HG02840 (cell line): ENCODE measurements around the gene RHBDL3.

Experiments
- ATAC-seq: cut with Tn5 transposase; IDR thresholded peaks from one replicate; pipeline ENCODE4 v1.9.1; 2021; ENCODE audit warnings: mild to moderate bottlenecking, moderate library complexity, moderate number of reproducible peaks; ENCODE audit not compliant: unreplicated experiment, low FRiP score

RHBDL3 gene

DNA sequence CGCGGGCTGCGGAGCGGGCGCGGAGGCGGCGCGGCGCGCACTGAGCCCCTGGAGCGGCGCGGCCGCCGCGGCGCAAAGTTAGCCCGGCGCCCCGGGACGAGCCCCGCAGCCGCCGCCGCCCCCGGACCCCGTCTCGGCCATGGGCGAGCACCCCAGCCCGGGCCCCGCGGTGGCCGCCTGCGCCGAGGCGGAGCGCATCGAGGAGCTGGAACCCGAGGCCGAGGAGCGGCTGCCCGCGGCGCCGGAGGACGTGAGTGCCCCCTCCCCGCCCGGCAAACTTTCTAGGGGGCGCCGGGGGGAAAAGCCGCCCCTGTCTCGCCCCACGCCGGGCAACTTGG lies 388 bp downstream of the RHBDL3 start:
- no peak for ATAC-seq

DNA sequence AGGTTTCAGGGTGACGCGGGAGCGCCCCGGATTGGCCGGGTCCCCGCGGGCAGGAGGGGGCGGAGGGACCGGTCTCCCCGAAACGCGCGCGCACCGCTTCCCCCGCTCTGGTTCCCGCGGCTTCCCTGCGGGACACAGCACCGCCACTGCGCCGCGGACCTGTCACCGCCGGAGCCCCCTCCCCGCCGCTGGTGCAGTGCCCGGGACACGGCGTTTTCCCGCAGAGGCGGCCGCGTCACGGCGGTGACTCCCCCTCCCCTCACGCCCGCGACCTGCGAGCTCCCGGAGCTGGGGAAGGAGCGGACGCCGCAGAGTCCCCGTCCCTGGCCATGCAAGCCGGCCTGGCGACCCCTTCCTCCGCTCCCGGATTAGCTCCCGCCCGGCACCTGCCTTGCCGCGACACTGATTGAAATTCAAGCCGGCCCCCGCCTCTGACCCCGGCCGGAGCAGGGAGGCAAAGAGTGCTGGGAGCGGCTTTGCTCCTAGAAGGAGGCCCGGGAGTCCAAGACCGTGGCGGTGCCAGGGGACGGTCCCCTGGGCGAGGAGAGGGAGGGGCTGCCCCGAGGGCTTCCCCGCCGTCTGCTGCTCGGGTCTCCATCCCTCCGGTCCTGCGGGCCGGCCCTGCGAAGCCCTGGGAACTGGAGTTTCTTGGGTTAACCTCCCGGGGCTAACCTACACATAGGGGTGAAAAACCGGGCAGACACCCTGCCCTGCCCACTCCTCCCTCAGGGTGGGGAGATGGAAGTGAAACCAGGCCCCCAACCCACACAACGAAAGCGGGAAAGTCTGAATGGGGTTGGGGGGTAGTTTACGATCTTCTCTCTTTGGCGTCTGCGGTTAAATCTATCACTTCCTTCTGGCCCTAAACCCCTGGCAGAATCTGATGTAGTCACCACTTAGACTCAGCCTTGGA lies 1.0 kb downstream of the RHBDL3 start:
- no peak for ATAC-seq

DNA sequence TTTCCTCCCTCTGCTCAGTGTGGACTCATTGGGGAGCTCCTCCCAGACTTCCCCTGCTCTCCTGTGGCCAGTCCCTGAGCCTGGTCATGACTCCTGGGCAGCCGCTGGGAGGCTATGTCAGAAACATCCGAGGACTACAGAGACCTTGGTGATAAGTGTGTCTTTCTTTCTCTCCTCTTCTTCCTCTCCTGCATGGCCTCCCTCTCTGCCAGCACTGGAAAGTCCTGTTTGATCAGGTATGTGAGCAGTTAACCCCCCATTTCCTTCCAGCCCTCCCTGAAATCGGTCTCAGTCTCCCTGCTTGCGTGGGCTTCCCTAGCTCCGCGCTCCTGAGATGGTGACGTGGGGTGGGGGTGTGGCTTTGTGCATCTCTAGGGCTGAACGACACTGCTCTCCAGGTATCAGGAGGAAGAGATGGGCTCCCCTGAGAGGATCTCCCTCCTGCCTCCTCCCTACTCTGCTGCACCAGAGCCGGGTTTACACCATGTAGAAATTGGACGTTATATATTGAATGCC lies 2.1 kb downstream of the RHBDL3 start:
- no peak for ATAC-seq

DNA sequence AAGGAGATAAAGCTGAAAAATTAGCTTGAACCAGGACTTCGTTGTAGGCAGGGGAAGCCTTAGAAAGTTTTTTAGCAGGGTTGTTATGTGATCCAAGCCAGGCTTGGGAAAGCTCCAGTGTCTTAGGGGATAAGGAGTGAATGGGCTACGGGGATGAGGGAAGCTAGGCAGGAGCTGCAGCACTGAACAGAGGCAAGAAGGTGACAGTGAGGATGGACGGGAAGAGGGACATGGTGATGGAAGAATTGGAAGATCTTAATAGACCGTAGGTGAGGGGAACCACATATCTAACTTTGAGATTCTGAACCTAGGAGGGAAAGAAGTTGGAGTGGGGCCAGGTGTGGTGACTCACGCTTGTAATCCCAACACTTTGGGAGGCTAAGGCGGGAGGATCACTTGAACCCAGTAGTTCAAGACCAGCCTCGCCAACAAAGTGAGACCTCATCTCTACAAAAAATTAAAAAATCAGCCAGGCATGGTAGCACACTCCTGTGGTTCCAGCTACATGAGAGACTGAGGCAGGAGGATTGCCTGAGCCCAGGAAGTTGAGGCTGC lies 3.2 kb downstream of the RHBDL3 start:
- ATAC-seq: no peak

DNA sequence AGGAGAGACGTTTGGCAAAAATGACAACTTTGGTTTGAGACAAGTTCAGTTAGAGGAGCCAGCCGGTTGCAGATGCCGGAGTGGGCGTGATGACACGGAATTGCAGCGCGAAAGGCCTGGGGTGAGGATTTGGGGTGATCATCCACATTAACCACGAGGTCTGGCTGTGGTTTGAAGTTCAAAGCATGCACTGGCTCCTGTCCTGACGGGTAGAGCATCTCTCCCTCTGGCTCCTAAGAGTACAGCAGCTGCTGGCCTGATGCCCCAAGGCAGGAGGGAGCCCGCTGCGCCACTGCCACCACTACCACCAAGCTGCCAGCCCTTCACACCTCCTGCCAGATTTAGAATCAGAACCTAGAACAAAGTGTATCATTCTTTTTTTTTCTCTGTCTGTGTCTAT lies 3.7 kb downstream of the RHBDL3 start:
- no peak for ATAC-seq

DNA sequence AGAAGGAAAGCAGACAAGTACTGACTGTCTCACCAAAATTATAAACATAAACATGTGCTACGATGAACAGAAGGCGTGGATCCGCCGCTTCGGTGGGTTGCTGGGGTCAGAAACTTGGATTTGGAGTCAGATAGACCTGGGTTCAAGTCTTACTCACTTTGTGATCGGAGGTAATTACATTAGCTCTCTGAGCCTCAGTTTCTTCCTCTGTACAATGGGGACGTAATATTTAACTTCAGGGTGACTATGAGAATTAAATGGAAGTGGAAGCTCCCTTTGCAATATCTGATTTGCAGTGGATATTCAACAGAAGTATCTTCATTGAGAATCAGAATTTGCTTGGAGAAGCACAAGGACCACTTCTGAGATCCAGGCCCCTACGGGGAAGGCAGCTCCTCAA lies 6.2 kb downstream of the RHBDL3 start:
- ATAC-seq: no peak

DNA sequence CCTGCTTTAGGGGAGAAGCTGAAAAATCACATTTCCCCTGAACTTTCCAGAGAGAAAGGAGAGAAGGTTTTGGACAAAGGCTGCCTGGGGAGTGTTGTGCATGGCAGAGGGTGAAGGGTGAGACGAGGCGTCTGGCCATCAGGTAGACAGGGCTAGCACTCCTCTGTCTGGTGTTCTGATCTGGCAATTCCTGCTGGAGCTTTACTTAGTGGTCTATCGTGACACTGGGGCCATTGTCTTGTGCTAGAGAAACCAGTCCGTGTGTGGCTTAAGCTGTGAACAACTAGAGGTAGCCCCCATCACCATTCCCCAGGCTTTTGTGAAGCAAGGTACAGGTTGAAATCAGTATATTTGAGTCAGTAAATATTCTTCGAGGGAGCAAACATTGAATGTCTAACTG lies 8.5 kb downstream of the RHBDL3 start:
- no peak for ATAC-seq

DNA sequence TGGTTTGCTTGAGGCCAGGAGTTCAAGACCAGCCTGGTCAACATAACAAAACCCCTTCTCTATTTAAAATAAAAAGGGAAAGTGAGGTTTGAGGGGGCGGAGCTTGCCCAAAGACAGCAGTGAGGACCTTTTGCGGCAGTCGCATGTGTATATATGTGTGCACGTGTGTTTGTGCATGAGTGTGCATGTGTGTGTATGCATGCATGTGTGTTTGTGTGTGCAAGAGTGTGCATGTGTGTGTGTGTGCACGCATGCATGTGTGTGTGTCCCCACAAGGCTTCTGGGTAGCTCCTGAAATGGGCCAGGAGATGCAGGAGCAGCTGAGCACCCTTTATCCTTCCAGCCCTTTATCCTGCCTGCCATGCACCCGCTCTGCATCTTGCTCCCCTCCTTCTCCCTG lies 9.0 kb downstream of the RHBDL3 start:
- ATAC-seq: no peak

DNA sequence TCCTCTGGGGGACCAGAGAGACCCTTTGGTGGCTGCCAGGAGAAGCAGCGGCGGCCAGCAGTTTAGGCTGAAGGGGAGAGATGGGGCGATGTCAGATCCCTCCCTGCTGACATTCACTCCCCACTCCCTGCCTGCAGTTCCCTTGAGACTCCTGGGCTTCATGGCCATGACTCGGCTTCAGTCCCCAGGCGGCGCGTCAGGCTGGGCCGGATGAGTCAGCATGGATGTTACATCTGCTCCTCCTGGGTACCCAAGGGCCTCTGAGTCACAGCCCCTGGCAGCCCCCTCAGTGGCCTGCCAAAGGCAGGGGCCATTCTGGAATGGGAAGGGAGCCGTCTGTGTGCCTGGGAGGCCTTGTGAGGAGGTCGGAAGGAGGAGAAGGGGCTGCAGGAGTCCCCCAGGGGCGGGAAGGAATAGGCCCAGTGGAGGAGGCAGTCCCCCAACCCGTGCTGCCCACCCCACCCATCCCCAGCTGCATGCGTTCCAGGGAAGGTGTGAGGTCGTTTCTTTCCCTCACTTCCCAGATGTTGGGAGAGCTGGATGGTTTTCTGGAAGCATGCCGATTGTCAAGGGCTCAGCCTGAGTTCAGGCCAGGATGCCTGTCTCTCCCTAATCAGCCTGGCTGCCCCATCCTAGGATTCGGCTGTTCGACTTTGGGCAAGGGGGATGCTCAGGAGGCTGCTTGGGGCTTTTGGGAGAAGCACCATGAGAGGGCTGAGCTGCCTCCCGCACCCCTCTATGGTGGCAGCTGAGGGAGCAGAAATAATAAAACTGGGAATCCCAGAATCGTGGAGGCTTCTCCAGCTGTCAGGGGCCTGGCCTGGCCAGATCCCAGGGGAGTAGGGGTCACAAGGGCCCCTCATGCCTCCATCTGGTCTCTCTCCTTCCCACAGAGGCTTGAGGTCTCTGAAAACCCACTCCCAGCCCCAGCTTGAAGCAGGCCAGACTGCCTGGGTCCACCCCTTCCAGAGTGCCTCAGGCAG lies 9.7 kb downstream of the RHBDL3 start:
- ATAC-seq: no peak

DNA sequence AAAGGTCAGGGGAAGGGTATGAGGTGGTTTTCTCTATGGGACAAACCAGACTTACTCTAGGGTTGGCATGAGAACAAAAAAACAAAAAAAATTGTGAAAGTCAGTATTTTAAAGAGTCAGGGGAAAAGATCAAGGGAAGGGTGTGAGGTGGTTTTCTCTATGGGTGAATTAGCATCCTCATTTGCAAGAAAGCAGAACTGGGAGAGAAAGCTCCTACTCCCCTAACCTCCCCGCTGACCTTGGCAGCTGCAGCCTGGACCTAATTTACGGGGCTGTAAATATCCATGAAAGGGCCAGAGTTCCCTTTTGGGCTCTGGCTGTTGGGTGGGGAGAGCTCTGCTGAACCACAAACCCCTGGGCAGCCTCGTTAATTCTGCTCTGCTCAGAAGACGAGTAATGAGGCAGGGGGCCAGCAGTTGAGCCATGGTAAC lies 10.6 kb downstream of the RHBDL3 start:
- no peak for ATAC-seq

DNA sequence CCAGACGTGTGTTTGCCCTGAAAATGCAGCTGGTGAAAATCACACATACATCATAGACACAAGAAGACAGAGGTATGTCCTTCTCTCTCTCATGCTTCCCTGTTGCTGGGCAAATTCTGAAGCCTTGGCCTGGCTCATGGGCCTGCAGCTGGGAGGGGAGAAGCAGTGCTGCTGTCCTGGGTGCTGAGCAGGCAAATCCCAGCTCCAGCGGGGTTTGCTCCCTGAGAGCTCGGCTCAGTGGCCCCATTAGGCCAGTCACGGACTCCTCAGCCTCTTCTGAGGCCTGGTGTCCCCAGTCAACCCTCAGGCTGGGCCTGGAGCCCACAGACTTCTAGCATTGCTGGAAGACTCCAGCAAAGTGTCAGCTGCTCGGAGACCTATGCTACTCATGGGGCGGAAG lies 11.7 kb downstream of the RHBDL3 start:
- ATAC-seq: no peak

DNA sequence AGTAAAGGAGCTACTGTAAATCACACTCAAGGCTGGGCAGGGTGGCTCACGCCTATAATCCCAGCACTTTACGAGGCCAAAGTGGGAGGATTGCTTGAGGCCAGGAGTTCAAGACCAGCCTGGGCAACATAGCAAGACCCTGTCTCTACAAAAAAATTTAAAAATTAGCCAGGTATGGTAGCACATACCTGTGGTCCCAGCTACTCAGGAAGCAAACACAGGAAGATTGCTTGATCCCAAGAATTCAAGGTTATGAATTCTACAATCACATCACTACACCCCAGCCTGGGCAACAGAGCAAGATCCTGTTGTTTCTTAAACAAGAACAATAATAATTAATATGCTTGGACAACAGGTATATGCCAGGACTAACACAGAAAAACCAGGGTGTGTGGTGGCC lies 13.2 kb downstream of the RHBDL3 start:
- ATAC-seq: no peak

DNA sequence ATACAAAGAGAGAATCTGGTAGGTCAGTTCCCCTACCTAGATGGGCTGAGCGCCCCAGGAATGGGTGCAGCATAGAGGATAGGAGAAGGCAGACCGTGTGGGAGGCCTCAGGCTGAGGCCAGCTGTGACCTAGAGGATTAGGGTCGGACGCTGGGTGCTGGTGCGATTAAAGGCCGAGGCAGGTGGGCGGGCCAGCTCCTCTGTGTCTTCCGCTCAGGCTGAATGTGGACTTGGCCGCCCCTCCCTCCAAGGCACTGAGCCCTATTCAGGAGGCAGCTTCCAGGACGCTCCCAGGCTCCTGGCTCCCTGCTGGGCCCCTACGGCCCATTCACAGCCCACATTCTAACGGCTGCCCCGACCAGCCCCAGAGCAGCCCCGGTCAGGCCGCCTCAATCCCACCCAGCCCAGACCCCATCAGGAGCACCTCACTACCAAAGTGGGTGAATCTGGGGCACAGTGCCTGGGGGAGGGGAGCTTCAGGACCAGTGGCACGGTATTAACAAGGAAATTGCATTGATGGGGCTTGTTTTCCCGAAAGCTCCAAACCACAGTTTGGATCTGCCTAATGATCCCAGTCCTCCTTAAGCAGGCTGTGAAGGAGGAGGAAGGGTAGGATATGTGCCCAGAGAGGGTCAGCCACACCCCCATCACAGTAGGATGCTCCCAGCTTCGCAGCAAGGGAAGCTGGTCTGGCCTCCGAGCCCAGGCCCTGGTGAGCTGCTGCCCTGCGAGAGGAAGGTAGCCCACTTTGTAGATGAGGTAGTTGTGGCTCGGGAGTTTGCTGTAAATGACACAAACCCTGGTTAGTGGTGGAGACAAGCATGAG lies 14.5 kb downstream of the RHBDL3 start:
- no peak for ATAC-seq

DNA sequence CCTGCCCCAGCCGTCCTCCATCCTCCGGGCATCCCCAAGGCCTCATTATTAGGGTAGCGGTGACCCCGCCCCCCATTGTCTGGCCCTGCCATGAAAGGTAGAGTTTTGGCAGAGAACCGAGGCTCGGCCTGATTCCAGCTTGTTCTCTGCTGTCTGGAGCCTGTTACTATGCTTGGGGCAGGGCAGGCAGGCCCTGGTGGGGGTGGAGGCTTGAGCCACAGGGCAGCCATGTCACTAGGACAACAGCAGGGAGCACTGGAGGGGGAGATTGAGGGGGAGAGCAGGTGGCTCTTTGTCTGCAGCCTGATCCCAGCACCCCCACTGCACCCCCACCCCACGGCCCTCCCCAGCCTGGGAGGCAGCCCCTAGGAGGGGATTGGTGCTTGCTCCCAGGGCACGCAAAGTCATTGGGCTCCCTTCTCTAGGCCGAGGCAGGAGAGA lies 15.4 kb downstream of the RHBDL3 start:
- no peak for ATAC-seq

DNA sequence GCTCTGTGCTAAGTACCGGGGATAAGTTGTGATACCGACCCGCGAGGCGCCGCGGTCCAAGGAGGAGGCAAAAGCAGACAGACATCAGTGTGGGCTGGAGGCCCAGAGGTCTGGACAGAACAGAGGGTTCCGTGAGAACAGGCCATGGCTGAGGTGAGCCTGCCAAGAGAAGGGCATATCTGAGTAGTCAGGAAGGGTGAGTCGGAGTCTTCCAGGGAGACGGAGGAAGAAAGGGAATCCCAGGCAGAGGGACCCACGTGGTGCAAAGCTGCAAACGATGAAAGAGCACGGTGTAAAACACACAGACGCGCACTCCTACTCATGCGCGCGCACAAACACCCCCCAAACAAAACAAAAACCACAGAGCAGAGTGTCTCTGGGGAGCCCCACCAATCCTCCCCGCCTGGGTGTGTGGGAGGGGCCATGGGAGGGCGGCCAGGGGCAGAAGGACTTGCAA lies 18.1 kb downstream of the RHBDL3 start:
- no peak for ATAC-seq

DNA sequence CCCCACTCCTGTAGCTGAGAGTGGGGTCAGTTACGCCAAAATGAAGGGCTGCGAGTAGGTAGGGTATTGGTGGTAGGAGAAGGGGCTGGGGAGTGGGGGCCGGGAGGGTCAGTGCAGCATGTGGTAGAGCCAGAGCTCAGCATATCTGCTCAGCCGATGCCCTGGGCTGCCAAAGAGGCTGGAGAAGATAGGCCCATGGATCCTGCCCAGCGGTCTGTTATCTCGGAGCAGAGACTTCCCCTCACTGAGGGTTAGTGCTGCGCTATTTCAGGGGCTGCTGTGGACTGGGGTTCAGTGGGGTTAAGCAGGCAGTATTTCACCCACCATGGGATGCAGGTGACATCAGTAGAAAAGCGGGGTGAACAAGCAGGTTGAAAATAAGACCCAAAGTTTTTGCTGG lies 19.7 kb downstream of the RHBDL3 start:
- no peak for ATAC-seq

DNA sequence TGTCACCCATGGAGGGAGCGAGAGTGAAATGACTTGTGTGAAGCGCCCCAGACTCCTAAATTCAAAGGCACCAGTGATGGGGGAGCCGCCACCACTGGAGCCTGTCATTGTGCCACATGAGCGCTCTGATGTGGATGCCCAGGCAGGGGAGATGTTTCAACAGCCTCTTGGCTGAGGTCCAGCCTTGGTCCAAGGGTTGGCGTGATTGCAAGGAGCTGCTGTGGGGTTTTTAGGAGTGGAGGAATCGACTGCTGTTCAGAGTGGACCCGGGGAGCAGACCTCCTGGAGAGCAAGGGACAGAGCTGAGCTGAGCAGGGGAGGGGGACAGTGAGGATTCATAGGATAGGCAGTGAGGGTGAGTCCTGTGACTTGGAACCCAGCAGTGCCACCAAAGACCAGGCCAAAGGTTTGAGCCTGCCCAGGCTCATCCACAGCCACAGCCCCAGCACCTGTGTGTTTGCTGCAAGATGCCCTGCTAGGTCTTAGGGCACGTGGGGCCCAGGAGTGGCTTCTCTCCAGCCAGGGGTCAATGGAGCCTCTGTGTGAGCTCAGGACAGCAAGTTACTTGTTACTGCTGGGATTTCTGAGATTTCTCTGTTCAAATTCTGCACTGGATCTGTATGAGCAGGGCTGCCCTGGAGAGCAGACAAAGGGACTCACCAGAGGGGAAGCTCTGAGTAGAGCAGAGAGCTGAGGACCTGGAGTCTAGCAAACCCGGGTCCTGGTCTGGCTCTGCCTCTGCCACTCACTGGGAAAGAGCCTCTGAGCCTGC lies 20.3 kb downstream of the RHBDL3 start:
- ATAC-seq: no peak

DNA sequence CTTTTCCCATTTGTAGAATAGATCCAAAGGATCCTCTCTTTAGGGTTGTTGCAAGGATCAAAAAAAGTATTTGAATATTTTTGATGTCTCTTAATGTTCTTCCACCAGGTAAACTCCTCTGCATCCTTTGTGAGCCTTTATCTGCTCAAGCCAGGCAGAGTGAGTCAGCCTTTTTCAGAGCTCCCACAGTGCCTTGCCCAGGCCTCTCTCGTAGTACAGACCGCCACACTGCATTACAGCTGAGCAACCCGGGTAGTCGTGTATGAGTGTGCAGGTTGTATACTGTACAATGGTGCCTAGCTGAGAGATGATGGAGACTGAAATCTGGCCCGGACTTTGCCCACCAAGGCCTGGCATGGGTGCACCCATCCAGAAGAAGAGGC lies 20.9 kb downstream of the RHBDL3 start:
- no peak for ATAC-seq

DNA sequence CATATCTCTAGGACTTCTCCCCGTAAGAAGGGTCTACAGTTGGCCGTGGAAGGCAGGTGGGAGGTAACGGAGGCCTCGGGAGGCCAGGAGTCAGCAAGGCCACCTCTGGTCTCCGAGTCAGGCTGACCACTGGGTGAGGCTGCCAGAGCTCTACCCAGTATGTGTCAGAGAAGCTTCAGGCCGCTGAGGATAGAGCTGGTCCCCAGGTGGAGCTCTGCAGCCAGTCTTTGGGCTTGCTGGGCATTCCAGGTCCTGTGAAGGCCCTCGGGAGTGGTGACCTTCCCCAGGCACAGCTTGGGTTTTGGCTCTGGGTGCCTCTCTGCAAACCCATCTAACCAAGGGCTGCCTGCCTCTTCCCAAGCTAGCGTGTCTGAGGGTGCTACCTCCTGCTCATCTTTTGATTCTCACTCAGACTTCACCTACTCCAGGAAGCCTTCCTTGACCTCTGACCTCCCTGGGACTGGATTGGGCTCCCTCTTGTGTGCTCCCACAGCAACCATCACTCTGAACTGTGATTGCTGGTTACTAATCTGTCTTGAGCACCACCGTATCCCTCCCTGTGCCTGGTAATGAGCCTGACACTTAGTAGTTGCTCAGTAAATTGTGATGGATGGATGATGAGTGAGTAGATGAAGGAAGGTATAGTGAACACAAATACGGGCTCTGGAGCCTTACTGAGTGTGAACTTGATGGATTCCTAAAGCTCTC lies 22.3 kb downstream of the RHBDL3 start:
- no peak for ATAC-seq
